Immature natural killer cell (primary cell): ENCODE data around the gene KPNB1. TPM values are rescaled to one million over a fixed set of nuclear protein-coding genes. Genes with fewer than 3 reads are reported as not detected.

Source experiments
- DNase-seq, 3 donors: peaks; one replicate each; pipeline ENCODE4 v3.0.0; 2022; ENCODE audit warnings: mixed read lengths in 1 of 3
- H3K27ac Mint-ChIP-seq, 6 donors: one replicate each; pipeline ENCODE4 v1.8.0; 2020; ENCODE audit warnings: mixed read lengths in 6 of 6, mild to moderate bottlenecking in 5 of 6, inconsistent platforms in 4 of 6, moderate library complexity in 3 of 6
- H3K27me3 Mint-ChIP-seq, 3 donors: one replicate each; pipeline ENCODE4 v1.8.0; 2020 to 2021; ENCODE audit warnings: low read depth in 3 of 3, mild to moderate bottlenecking in 3 of 3, mixed read lengths in 3 of 3, moderate library complexity in 3 of 3, inconsistent platforms in 1 of 3
- H3K36me3 Mint-ChIP-seq, 3 donors: one replicate each; pipeline ENCODE4 v1.8.0; 2020; ENCODE audit warnings: mixed read lengths in 3 of 3, inconsistent platforms in 2 of 3, mild to moderate bottlenecking in 2 of 3
- H3K4me1 Mint-ChIP-seq, 2 donors: one replicate each; pipeline ENCODE4 v1.8.0; 2020; ENCODE audit warnings: inconsistent platforms in 2 of 2, mild to moderate bottlenecking in 2 of 2, mixed read lengths in 2 of 2, moderate library complexity in 1 of 2
- H3K4me3 Mint-ChIP-seq, 5 donors: one replicate each; pipeline ENCODE4 v1.8.0; 2020; ENCODE audit warnings: mild to moderate bottlenecking in 5 of 5, mixed read lengths in 5 of 5, inconsistent platforms in 3 of 5, moderate library complexity in 3 of 5
- H3K9me3 Mint-ChIP-seq, 6 donors: one replicate each; pipeline ENCODE4 v1.8.0; 2020; ENCODE audit warnings: mild to moderate bottlenecking in 6 of 6, mixed read lengths in 6 of 6, inconsistent platforms in 4 of 6, moderate library complexity in 3 of 6
- polyA plus RNA-seq, 3 donors: library from polyadenylated mRNA; unstranded; fragments of 300-500 nt; fragmentation: Illumina TruSeq; gene quantifications; one replicate each; pipeline ENCODE4 v1.2.3, GENCODE V29; 2021

Gene KPNB1
- polyA plus RNA-seq, 3 donors from 2014 or later, result 15.8 to 27.9 (median 17.3) TPM

DNA sequence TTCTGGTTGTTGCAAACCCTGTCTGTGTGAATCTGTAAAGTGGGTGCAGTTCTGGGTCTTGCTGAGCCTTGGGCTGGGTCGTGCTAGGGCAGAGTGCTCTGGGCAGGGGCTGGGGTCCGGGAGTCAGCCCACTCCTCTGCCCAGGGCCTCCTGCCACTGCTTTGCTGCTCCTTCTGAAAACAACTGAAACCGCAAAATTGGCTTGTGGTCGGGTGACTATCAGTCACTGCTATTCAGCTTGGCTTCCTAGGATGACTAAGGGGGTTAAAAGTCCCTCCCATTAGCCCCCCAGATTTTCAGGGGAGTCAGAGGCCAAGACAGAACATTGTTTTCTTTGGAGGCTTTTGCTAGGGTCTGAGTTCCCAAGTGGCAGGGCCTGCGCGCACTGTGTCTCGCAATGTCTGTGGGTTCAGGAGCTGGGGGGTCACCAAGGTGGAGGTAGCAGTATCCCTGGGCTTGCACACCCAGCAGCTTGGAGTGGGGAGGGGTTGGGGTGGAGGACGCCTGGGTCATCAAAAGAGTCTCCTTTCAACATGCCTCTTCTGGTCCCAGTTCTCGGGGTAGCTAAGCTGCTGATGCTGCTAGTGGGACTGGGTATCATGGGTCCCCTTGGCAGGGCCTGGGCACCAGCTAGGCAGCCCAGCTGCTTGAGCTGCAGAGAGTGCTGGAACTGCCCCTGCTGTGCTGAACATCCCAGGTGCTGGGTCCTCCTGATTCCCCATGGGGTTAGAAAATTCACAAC lies 69.9 kb downstream of the KPNB1 start:
- no peaks in the 10 kb centered on the region for H3K9me3 Mint-ChIP-seq
- H3K27me3 Mint-ChIP-seq, result peaks cover 9 to 19% (median 11%) of the 10 kb centered on the region in 3 donors
- H3K36me3 Mint-ChIP-seq, result no peaks in the 10 kb centered on the region
- peak in 2 of 3 donors; percentile 59 to 61 for DNase-seq
- peaks cover 84 to 89% of the 10 kb centered on the region in 2 donors for H3K4me1 Mint-ChIP-seq
- H3K27ac Mint-ChIP-seq, result peak overlapping the region; percentile 91 to 99 (median 95)
- H3K4me3 Mint-ChIP-seq, result peak overlapping the region; percentile 75 to 91 (median 82)

DNA sequence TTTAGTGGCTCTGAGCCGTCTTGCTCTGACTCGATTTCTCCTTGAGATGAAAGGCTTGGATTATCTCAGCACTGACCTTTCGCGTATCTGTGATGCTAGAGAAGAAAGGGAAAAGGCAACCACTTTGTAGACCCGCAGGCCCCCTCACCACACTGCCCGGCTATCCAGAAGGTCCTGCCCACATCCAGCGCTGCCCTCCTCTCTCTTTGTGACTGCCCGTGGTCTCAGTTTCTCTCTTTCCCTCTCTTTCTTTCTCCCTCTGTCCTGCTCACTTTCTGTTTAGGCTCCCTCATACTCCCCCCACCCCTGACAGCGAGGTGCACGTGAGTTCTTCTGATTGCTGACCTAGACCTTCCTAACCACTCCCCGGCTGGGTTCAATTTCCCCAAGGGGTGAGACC lies 70.5 kb downstream of the KPNB1 start:
- H3K4me1 Mint-ChIP-seq, result peaks cover 84 to 89% of the 10 kb centered on the region in 2 donors
- H3K4me3 Mint-ChIP-seq, result peak overlapping the region; percentile 72 to 91 (median 82)
- DNase-seq, result no peak
- peaks cover 3 to 13% (median 7%) of the 10 kb centered on the region in 3 donors for H3K27me3 Mint-ChIP-seq
- no peaks in the 10 kb centered on the region for H3K9me3 Mint-ChIP-seq
- no peaks in the 10 kb centered on the region for H3K36me3 Mint-ChIP-seq
- H3K27ac Mint-ChIP-seq, result peak overlapping the region; percentile 91 to 99 (median 95)

DNA sequence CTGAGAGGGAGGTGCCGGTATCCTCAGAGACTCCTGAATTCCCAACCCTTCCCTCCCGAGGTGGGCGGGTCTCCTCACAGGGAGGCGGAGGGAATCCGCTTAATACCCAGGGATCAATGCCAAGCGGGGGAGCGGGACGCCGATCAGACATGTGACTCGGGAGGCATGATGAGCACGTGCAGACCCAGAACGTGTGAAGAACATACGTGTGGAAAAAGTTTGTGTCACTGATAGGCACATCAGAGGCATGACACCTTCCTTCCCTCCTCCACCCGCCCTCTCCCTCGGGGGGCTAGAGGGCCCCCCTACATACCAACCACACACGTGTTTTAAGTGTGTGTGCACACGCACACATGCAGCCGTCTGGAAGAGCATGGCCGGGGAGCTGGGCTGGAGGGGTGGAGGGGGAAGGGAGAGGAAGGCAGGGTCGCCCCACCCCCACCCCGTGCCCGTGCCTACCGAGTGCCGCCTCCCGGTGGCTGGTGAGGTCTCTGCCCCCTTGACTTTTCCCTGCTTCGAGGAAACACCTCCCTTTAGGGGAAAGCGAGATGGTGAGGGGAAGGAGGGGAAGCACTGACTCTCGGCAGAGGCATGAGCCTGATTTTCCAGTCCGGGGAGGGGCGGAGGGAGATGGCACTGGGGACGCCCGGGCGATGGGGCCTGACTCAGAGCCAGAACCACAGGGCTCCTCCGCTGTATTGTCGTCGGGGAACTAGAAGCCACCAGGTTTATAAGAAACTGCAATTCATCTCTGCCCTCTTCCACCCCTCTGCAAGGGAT lies 71.2 kb downstream of the KPNB1 start:
- H3K27ac Mint-ChIP-seq, result peak overlapping the region; percentile 59 to 99 (median 94)
- H3K4me1 Mint-ChIP-seq, result peaks cover 84 to 89% of the 10 kb centered on the region in 2 donors
- DNase-seq, result peak in 2 of 3 donors; percentile 53 to 67
- H3K9me3 Mint-ChIP-seq, result no peaks in the 10 kb centered on the region
- peaks cover 3 to 9% (median 7%) of the 10 kb centered on the region in 3 donors for H3K27me3 Mint-ChIP-seq
- no peaks in the 10 kb centered on the region for H3K36me3 Mint-ChIP-seq
- peak overlapping the region; percentile 61 to 91 (median 82) for H3K4me3 Mint-ChIP-seq

DNA sequence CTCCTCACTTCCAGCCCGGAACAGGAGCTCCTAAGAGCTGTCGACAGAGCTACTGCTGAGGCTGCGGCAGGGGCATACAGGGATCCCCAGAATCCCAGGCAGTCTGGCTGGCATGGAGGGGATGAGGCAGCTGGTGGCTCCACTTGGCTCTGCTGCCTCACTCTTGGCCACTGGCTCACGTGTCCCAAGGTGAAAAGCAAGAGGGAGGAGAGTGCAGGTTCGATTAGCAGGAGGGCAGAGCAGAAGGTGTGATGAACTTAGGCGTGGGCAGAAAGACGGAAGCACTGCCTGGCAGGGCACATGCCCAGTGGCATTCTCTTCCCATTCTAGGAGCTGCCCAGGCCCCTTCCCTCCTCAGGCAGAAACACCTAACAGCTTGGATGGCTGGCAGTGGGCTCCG lies 72.0 kb downstream of the KPNB1 start:
- Mint-ChIP-seq H3K36me3 (no peaks in the 10 kb centered on the region), H3K4me3 (peak overlapping the region; percentile 61 to 91 (median 82)), H3K4me1 (peaks cover 84 to 89% of the 10 kb centered on the region in 2 donors), H3K9me3 (no peaks in the 10 kb centered on the region), H3K27me3 (peaks cover 4 to 9% (median 7%) of the 10 kb centered on the region in 3 donors), H3K27ac (peak overlapping the region in 5 of 6 donors; percentile 82 to 99 (median 95))
- no peak for DNase-seq

DNA sequence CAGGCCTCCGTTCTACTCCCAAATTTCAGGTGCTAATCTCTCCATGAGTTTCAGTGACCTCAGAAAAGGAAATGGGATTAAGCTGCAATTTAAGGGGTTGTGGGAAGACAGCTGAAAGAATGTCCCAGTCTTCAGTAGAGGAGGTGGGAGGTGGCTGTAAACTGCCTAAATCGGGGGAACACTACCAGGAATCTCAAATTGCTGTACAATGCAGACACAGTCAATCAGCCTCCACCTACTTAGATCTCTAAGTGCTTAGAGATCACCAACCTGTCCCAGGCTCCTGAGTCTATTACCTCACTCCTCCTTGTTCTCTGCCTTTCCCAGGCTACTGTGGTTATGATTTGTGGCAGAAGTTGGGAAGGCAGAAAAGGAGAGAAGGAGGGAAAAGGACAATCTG lies 75.0 kb downstream of the KPNB1 start:
- no peaks in the 10 kb centered on the region for H3K36me3 Mint-ChIP-seq
- H3K9me3 Mint-ChIP-seq, result no peaks in the 10 kb centered on the region
- no peak for DNase-seq
- H3K27me3 Mint-ChIP-seq, result peaks cover 2 to 4% (median 2%) of the 10 kb centered on the region in 3 donors
- peak overlapping the region; percentile 50 to 82 (median 72) for H3K4me3 Mint-ChIP-seq
- peak overlapping the region; percentile 29 to 89 (median 68) for H3K27ac Mint-ChIP-seq
- peaks cover 84 to 89% of the 10 kb centered on the region in 2 donors for H3K4me1 Mint-ChIP-seq

DNA sequence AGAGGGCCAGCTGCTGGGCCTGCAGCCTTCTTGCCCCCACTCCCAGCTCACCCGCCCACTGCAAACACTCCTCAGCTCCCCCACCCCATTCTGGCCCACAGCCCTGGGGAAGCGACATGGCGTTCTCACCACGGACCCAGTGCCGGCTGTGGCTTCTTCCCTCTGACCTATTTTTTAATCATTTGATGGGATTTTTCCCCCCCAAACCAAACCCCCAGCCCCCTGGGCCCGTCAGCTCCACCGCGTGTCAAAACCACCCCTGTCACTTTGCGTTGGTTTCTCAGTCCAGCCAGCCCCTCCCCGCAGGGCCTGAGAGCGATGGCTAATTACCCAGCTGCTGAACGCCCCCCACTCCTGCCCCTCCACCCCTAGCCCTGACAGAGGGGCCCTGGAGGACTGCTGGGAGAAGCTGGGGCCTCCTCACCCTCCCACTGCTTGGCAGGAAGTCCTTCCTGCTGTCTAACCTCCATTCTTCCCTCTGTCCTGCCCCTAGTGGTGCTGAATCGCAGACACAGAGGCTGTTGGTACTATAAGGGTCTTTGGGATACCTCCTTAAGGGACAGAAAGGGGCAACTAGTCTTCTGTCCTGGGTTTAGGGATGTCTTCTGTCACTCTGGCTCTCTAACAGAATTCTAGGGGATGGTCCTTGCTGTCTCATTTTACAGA lies 75.9 kb downstream of the KPNB1 start:
- peaks cover 2 to 4% (median 2%) of the 10 kb centered on the region in 3 donors for H3K27me3 Mint-ChIP-seq
- H3K27ac Mint-ChIP-seq, result peak overlapping the region; percentile 36 to 89 (median 82)
- H3K4me1 Mint-ChIP-seq, result peaks cover 84 to 89% of the 10 kb centered on the region in 2 donors
- H3K36me3 Mint-ChIP-seq, result no peaks in the 10 kb centered on the region
- H3K4me3 Mint-ChIP-seq, result peak overlapping the region; percentile 50 to 82 (median 72)
- H3K9me3 Mint-ChIP-seq, result no peaks in the 10 kb centered on the region
- DNase-seq, result peak in 1 of 3 donors; percentile 51

DNA sequence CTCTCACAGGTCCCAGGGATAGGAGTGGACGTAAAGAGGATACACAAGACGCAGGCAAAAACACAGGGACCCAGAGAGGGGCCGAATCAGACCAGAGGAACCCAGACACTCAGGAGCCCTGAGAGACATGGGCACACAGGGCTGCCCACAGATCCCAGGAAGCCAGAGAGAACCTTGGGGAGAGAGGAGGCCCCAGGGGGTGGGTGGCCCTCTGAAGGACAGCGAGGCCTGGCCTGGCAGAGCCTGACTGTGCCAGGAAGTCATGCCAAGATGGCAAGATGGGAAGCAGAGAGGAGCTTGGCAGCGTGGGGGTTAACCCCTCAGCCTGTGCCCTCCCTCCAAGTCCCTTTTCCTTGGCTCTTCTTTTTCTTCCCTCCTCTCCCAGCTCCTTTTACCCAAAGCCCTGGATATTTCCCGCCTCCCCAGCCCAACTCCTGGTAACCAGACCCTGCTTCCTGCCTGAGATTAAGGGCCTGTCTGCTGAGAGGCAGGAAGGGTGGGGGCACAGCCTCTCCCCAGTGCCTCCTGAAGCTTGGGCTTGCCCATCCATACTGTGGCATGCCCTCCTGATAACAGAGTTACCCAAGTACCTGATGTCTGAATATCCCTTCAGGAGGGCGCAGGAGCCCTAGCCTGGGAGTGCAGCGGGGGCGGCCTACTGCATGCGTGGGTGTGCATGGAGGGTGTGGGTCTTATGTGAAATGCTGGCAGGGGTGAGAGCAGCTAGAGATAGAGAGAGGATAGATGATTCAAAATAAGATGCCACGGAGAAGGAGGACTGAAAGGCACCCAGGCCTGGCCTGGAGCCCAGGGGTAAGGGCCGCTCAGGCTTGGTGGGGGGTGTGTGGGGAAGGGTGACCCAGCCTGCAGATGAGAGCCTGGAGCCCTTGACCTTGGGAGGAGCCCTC lies 77.3 kb downstream of the KPNB1 start:
- Mint-ChIP-seq H3K27ac (peak overlapping the region; percentile 36 to 91 (median 86)), H3K4me1 (peaks cover 84 to 90% of the 10 kb centered on the region in 2 donors), H3K27me3 (peaks cover 2% of the 10 kb centered on the region in 3 donors), H3K4me3 (peak overlapping the region; percentile 20 to 82 (median 72)), H3K36me3 (no peaks in the 10 kb centered on the region), H3K9me3 (no peaks in the 10 kb centered on the region)
- DNase-seq, result no peak

DNA sequence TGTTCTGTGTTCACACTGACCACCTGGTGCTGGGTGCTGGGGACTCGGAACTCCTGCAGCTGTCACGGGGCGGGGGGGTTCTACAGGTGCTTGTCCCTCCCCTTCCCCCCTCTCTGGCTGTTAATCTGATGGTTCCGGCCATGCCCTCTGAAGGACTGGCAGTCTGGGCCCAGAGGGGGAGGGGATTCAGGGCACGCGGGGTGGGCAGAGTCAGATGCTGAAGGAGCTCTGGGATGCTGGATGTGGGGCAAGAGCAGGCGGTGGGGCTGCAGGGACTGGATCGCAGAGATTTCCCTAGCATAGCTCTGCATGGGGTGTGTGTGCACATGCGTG lies 78.0 kb downstream of the KPNB1 start:
- Mint-ChIP-seq H3K36me3 (no peaks in the 10 kb centered on the region), H3K4me1 (peaks cover 87 to 92% of the 10 kb centered on the region in 2 donors), H3K9me3 (no peaks in the 10 kb centered on the region), H3K4me3 (peak overlapping the region in 2 of 5 donors; percentile 6 to 97), H3K27ac (peak overlapping the region; percentile 10 to 98 (median 92)), H3K27me3 (peaks cover 2 to 4% (median 4%) of the 10 kb centered on the region in 3 donors)
- DNase-seq, result no peak

GRCh38 chr17:47728214-47728877 lies 78.6 kb downstream of the KPNB1 start:
- H3K4me1 Mint-ChIP-seq, result peaks cover 90 to 95% of the 10 kb centered on the region in 2 donors
- DNase-seq, result no peak

GRCh38 chr17:47729476-47729875 lies 79.8 kb downstream of the KPNB1 start:
- Mint-ChIP-seq H3K4me3 (peak overlapping the region; percentile 42 to 97 (median 56)), H3K4me1 (peaks cover 85% of the 10 kb centered on the region in 2 donors), H3K36me3 (peaks cover 7 to 8% (median 8%) of the 10 kb centered on the region in 3 donors), H3K27me3 (peaks cover 8 to 15% (median 10%) of the 10 kb centered on the region in 3 donors), H3K9me3 (peaks cover 0 to 5% (median 0%) of the 10 kb centered on the region in 6 donors), H3K27ac (peak overlapping the region; percentile 85 to 98 (median 94))
- no peak for DNase-seq

More at GRCh38 chr17:47728214-47728877, 78.6 kb downstream of the KPNB1 start:
- Mint-ChIP-seq H3K9me3 (no peaks in the 10 kb centered on the region), H3K27me3 (peaks cover 2 to 7% (median 4%) of the 10 kb centered on the region in 3 donors), H3K27ac (peak overlapping the region; percentile 86 to 98 (median 94)), H3K4me3 (peak overlapping the region; percentile 58 to 97 (median 65)), H3K36me3 (no peaks in the 10 kb centered on the region)

GRCh38 chr17:47730681-47731080 lies 81.0 kb downstream of the KPNB1 start:
- Mint-ChIP-seq H3K9me3 (peaks cover 0 to 7% (median 0%) of the 10 kb centered on the region in 6 donors), H3K36me3 (peaks cover 13 to 20% (median 20%) of the 10 kb centered on the region in 3 donors), H3K4me1 (peaks cover 72 to 76% of the 10 kb centered on the region in 2 donors), H3K4me3 (peak overlapping the region; percentile 69 to 97 (median 91)), H3K27ac (peak overlapping the region; percentile 91 to 98 (median 96)), H3K27me3 (peaks cover 12 to 22% (median 21%) of the 10 kb centered on the region in 3 donors)
- no peak for DNase-seq

DNA sequence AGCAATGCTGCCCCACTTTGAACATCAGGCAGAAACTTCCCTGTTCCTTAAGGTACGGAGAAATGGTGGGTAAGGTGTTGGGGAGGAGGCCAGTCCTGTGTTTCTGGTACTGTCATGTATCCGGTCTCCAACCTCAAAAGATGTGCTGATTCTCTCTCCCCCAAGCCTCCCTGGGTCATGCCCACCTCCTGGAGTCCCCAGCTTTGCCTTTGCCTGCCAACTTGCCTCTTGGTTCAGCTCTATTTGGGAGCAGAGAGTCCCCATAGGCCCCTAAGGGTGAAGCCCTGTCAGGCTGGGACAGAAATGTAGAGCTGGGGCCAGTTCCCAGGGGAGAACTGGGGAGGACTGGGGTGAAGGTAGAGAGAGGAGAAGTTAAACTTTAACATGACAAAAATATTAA lies 81.7 kb downstream of the KPNB1 start:
- Mint-ChIP-seq H3K27me3 (peaks cover 12 to 23% (median 20%) of the 10 kb centered on the region in 3 donors), H3K36me3 (peaks cover 19 to 27% (median 27%) of the 10 kb centered on the region in 3 donors), H3K9me3 (peaks cover 0 to 7% (median 0%) of the 10 kb centered on the region in 6 donors), H3K4me3 (peak overlapping the region; percentile 69 to 97 (median 91)), H3K4me1 (peaks cover 72 to 74% of the 10 kb centered on the region in 2 donors), H3K27ac (peak overlapping the region; percentile 91 to 98 (median 96))
- no peak for DNase-seq
